HEK293 (cell line): ENCODE measurements around the gene PKNOX2.

Source experiments
- CTCF ChIP-seq: fragments of 450-650 bp; formaldehyde crosslinking; IDR thresholded peaks from 2 replicates; pipeline ENCODE4 v1.5.1; 2016; ENCODE audit warnings: missing biosample characterization, missing genetic modification characterization
- ZBTB26 ChIP-seq: fragments of 450-650 bp; formaldehyde crosslinking; optimal IDR thresholded peaks from 2 replicates; pipeline ENCODE3; 2016; ENCODE audit warnings: missing biosample characterization, mild to moderate bottlenecking, missing genetic modification characterization
- ZNF10 ChIP-seq: fragments of 450-650 bp; formaldehyde crosslinking; IDR thresholded peaks from 2 replicates; pipeline ENCODE4 v1.5.1; 2017; ENCODE audit warnings: missing biosample characterization, missing genetic modification characterization
- ZNF114 ChIP-seq: fragments of 450-650 bp; formaldehyde crosslinking; IDR thresholded peaks from 2 replicates; pipeline ENCODE4 v1.5.0; 2017; ENCODE audit warnings: missing biosample characterization, missing genetic modification characterization
- ZNF175 ChIP-seq: fragments of 450-650 bp; formaldehyde crosslinking; IDR thresholded peaks from 2 replicates; pipeline ENCODE4 v1.5.1; 2016; ENCODE audit warnings: missing biosample characterization, missing genetic modification characterization
- ZNF350 ChIP-seq: fragments of 450-650 bp; formaldehyde crosslinking; IDR thresholded peaks from 2 replicates; pipeline ENCODE4 v1.5.0; 2017; ENCODE audit warnings: missing biosample characterization, mild to moderate bottlenecking, missing genetic modification characterization

- TF ChIP-seq CTCF (tag by site-specific recombination) (no peak), ZBTB26 (no peak), ZNF350 (tag by site-specific recombination) (no peak), ZNF114 (tag by site-specific recombination) (no peak), ZNF10 (tag by site-specific recombination) (no peak), ZNF175 (tag by site-specific recombination) (no peak)
These were observed 285.0 kb downstream of the PKNOX2 start for GRCh38 chr11:125449565-125449964.
